OCI-LY3 (cell line): ENCODE results near the gene NLRC5.

Source experiments
- H2AFZ ChIP-seq: fragments of 200-600, 300-600 bp; shearing (Covaris generic); 2 replicates; pipeline ENCODE4 v1.6.0; 2014; ENCODE audit warnings: antibody characterized with exemption, low read depth, low read length
- H3K27ac ChIP-seq: fragments of 200-600, 300-600 bp; sonication (generic); 2 replicates; pipeline ENCODE4 v1.5.1; 2014; ENCODE audit warnings: mild to moderate bottlenecking, low read length, moderate library complexity, mixed read lengths
- H3K27me3 ChIP-seq: fragments of 200-600, 300-600 bp; sonication (generic); 2 replicates; pipeline ENCODE4 v1.6.1; 2014; ENCODE audit warnings: low read depth, low read length, mixed read lengths
- H3K36me3 ChIP-seq: fragments of 200-600, 300-600 bp; sonication (generic); replicated peaks from 2 replicates; pipeline ENCODE3; 2014; ENCODE audit warnings: low read depth, low read length, mixed read lengths
- H3K4me1 ChIP-seq: fragments of 300-600, 200-600 bp; sonication (generic); 2 replicates; pipeline ENCODE4 v1.6.1; 2014; ENCODE audit warnings: low read length, mixed read lengths
- H3K4me2 ChIP-seq: fragments of 200-600, 300-600 bp; sonication (generic); 2 replicates; pipeline ENCODE4 v1.6.1; 2014; ENCODE audit warnings: low read length, mixed read lengths
- H3K4me3 ChIP-seq: fragments of 300-600, 200-600 bp; sonication (generic); 2 replicates; pipeline ENCODE4 v1.5.1; 2014; ENCODE audit warnings: antibody characterized with exemption, mild to moderate bottlenecking, low read length, moderate library complexity
- H3K79me2 ChIP-seq: fragments of 300-600, 200-600 bp; shearing (Covaris generic); 2 replicates; pipeline ENCODE4 v1.6.1; 2014; ENCODE audit warnings: mild to moderate bottlenecking, low read length, mixed read lengths
- H3K9ac ChIP-seq: fragments of 300-600, 200-600 bp; shearing (Covaris generic); 2 replicates; pipeline ENCODE4 v1.6.0; 2014; ENCODE audit warnings: mild to moderate bottlenecking, low read length, moderate library complexity
- H3K9me3 ChIP-seq: fragments of 200-600, 300-600 bp; shearing (Covaris generic); 2 replicates; pipeline ENCODE4 v1.6.1; 2014; ENCODE audit warnings: low read length, mixed read lengths; ENCODE audit not compliant: insufficient read depth
- H4K20me1 ChIP-seq: fragments of 200-600, 300-600 bp; sonication (generic); 2 replicates; pipeline ENCODE4 v1.6.1; 2016; ENCODE audit warnings: low read length, mixed read lengths; ENCODE audit not compliant: insufficient read depth
- EZH2phosphoT487 ChIP-seq: fragments of 200-600 bp; shearing (Covaris generic); IDR thresholded peaks from 2 replicates; pipeline ENCODE4 v1.6.1; 2018; ENCODE audit warnings: antibody characterized with exemption, mixed run types, low read depth
- TF ChIP-seq, protein P1 (sequence below): fragments of 200-600, 300-600 bp; sonication (generic); IDR thresholded peaks from 2 replicates; pipeline ENCODE4 v1.5.1; 2014; ENCODE audit warnings: antibody characterized with exemption, low read length, low read depth

Gene NLRC5

DNA sequence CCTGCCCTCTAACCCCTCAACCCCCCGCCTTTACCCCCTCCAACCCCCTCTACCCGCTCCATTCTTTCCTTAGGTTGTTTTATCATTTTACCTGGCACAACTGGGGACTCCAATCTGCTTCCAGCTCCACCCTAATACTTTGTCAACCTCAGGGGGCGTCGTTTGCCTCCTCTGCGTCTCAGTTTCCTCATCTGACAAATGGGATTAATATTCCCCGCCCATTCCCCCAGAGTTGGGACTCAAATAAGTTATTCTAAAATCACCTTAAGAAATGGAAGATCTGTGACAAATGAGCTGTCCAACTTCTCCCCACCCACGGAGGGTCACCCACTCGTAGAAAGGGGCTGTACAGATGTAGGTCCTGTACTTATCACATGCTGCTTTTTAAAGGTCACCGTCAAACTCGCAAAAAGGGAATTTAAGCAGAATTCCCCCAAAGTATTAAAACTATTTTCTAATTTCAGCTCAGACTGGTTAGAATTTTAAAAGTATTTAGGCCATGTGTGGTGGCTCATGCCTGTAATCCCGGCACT is 62.4 kb downstream of the NLRC5 start:
- TF ChIP-seq EZH2phosphoT487 = no peak
- TF ChIP-seq, protein P1, sequence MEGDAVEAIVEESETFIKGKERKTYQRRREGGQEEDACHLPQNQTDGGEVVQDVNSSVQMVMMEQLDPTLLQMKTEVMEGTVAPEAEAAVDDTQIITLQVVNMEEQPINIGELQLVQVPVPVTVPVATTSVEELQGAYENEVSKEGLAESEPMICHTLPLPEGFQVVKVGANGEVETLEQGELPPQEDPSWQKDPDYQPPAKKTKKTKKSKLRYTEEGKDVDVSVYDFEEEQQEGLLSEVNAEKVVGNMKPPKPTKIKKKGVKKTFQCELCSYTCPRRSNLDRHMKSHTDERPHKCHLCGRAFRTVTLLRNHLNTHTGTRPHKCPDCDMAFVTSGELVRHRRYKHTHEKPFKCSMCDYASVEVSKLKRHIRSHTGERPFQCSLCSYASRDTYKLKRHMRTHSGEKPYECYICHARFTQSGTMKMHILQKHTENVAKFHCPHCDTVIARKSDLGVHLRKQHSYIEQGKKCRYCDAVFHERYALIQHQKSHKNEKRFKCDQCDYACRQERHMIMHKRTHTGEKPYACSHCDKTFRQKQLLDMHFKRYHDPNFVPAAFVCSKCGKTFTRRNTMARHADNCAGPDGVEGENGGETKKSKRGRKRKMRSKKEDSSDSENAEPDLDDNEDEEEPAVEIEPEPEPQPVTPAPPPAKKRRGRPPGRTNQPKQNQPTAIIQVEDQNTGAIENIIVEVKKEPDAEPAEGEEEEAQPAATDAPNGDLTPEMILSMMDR = no peak
- H3K27me3 ChIP-seq = no peaks in the 10 kb centered on the region
- H3K36me3 ChIP-seq = peaks cover 25% of the 10 kb centered on the region
- no peak overlapping the region for H2AFZ ChIP-seq
- H3K27ac ChIP-seq = no peak overlapping the region
- no peak overlapping the region for H3K4me2 ChIP-seq
- no peak overlapping the region for H3K9ac ChIP-seq
- no peak overlapping the region for H3K4me3 ChIP-seq
- peaks cover 55% of the 10 kb centered on the region for H3K4me1 ChIP-seq
- H3K9me3 ChIP-seq = no peaks in the 10 kb centered on the region
- H3K79me2 ChIP-seq = no peaks in the 10 kb centered on the region
- no peaks in the 10 kb centered on the region for H4K20me1 ChIP-seq

- TF ChIP-seq, protein P1 = no peak
- TF ChIP-seq EZH2phosphoT487 = no peak
- Histone ChIP-seq H3K79me2 (no peaks in the 10 kb centered on the region), H3K9me3 (no peaks in the 10 kb centered on the region), H3K4me2 (no peak overlapping the region), H3K9ac (no peak overlapping the region), H3K4me3 (no peak overlapping the region), H3K4me1 (peaks cover 41% of the 10 kb centered on the region), H3K36me3 (peaks cover 25% of the 10 kb centered on the region), H3K27ac (no peak overlapping the region), H2AFZ (no peak overlapping the region), H3K27me3 (no peaks in the 10 kb centered on the region), H4K20me1 (no peaks in the 10 kb centered on the region)
Measured at GRCh38 chr16:57053206-57053605, 63.8 kb downstream of the NLRC5 start.

DNA sequence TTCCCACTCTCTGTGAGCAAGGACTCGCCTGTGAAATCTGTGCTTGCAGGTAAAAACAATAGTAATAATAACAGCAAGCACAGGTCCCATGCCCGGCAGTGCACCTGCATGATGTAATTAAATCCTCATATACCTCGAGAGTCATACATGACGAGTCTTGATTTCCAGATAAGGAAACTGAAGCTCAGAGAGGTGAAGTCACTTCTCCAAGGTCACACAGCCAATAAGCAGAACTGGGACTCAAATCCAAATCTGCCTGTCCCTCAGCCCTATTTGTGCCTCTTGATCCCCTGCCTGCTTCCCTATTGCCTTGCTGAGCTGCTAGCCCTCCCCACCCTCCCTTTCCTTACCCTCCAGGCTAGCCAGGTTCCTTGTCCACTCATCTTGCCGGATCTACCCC is 65.0 kb downstream of the NLRC5 start:
- Histone ChIP-seq H3K4me1 (peaks cover 29% of the 10 kb centered on the region), H3K4me2 (no peak overlapping the region), H3K27ac (no peak overlapping the region), H3K9me3 (no peaks in the 10 kb centered on the region), H3K79me2 (no peaks in the 10 kb centered on the region), H3K27me3 (no peaks in the 10 kb centered on the region), H2AFZ (no peak overlapping the region), H3K36me3 (peaks cover 22% of the 10 kb centered on the region), H3K4me3 (no peak overlapping the region), H3K9ac (no peak overlapping the region), H4K20me1 (no peaks in the 10 kb centered on the region)
- TF ChIP-seq, protein P1 = no peak
- TF ChIP-seq EZH2phosphoT487 = no peak

DNA sequence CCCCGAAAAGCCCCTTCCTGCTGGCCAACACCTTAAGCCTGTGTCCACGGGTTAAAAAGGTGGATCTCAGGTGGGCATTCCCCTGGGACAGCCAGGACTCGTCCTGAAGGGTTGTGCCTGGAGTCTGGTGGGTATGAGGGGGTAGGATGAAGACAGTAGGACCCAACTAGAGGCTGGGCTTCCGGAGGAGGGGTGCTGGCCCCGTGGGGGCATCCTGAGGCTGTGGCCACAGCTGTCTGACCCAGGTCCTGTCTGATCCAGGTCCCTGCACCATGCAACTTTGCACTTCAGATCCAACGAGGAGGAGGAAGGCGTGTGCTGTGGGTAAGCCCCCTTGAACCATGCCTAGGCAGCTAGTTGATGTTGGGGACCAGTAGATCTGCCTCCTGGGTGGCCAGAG is 65.4 kb downstream of the NLRC5 start:
- Histone ChIP-seq H3K9me3 (no peaks in the 10 kb centered on the region), H3K27me3 (no peaks in the 10 kb centered on the region), H4K20me1 (no peaks in the 10 kb centered on the region), H3K36me3 (peaks cover 22% of the 10 kb centered on the region), H3K4me3 (no peak overlapping the region), H3K4me1 (peaks cover 25% of the 10 kb centered on the region), H3K79me2 (no peaks in the 10 kb centered on the region), H3K27ac (no peak overlapping the region), H3K9ac (no peak overlapping the region), H2AFZ (no peak overlapping the region), H3K4me2 (no peak overlapping the region)
- no peak for TF ChIP-seq EZH2phosphoT487
- TF ChIP-seq, protein P1 = no peak
